ENCODE data around the gene CRTAP. TPM values are rescaled to one million over a fixed set of nuclear protein-coding genes. Genes with fewer than 3 reads are reported as not detected.

Gene CRTAP
- total RNA-seq, 6 donors from 2014 or later, result 75.4 to 235 (median 119) TPM

GRCh38 chr3:33165372-33165771, 51.6 kb downstream of the CRTAP start:
- no peaks in the 10 kb centered on the region for H3K27me3 ChIP-seq
- DNase-seq (no peak), ATAC-seq (ENCODE audit: low FRiP score in 2 of 2) (no peak)
- 74 to 76% methylated on average over 1 of the region's 1 CpG for WGBS, 2 donors
- TF ChIP-seq POLR2A (IDR thresholded peaks at IDR 0.05) (no peak), POLR2AphosphoS5 (IDR thresholded peaks at IDR 0.05) (no peak), EP300 (IDR thresholded peaks at IDR 0.05) (no peak), CTCF (IDR thresholded peaks at IDR 0.05) (no peak)
- no peak overlapping the region for H3K27ac ChIP-seq
- no peaks in the 10 kb centered on the region for H3K9me3 ChIP-seq
- no peaks in the 10 kb centered on the region for H3K36me3 ChIP-seq
- H3K4me3 ChIP-seq, result no peak overlapping the region
- no peaks in the 10 kb centered on the region for H3K4me1 ChIP-seq

- 80 to 81% methylated on average over 2 of the region's 2 CpGs for WGBS, 2 donors
- TF ChIP-seq POLR2A (IDR thresholded peaks at IDR 0.05), result no peak
- no peak for TF ChIP-seq EP300 (IDR thresholded peaks at IDR 0.05)
- TF ChIP-seq CTCF (IDR thresholded peaks at IDR 0.05), result no peak
- TF ChIP-seq POLR2AphosphoS5 (IDR thresholded peaks at IDR 0.05), result no peak
- DNase-seq (no peak), ATAC-seq (ENCODE audit: low FRiP score in 2 of 2) (no peak)
- Histone ChIP-seq H3K27ac (no peak overlapping the region), H3K4me3 (no peak overlapping the region), H3K4me1 (no peaks in the 10 kb centered on the region), H3K36me3 (no peaks in the 10 kb centered on the region), H3K27me3 (no peaks in the 10 kb centered on the region), H3K9me3 (no peaks in the 10 kb centered on the region)
Measured at GRCh38 chr3:33166095-33166494, 52.3 kb downstream of the CRTAP start.

- H3K27ac ChIP-seq, result no peak overlapping the region
- DNase-seq (no peak), ATAC-seq (ENCODE audit: low FRiP score in 2 of 2) (no peak)
- H3K36me3 ChIP-seq, result no peaks in the 10 kb centered on the region
- 83 to 88% methylated on average over 1 to 3 of the region's 3 CpGs for WGBS, 2 donors
- no peaks in the 10 kb centered on the region for H3K4me1 ChIP-seq
- TF ChIP-seq POLR2AphosphoS5 (IDR thresholded peaks at IDR 0.05) (no peak), CTCF (IDR thresholded peaks at IDR 0.05) (no peak), EP300 (IDR thresholded peaks at IDR 0.05) (no peak), POLR2A (IDR thresholded peaks at IDR 0.05) (no peak)
- no peaks in the 10 kb centered on the region for H3K27me3 ChIP-seq
- no peaks in the 10 kb centered on the region for H3K9me3 ChIP-seq
- no peak overlapping the region for H3K4me3 ChIP-seq
Measured at GRCh38 chr3:33167284-33167683, 53.5 kb downstream of the CRTAP start.

- no peaks in the 10 kb centered on the region for H3K9me3 ChIP-seq
- DNase-seq, result no peak
- no peak overlapping the region for H3K4me3 ChIP-seq
- ATAC-seq (ENCODE audit: low FRiP score in 2 of 2), result no peak
- H3K36me3 ChIP-seq, result no peaks in the 10 kb centered on the region
- no peaks in the 10 kb centered on the region for H3K4me1 ChIP-seq
- no peaks in the 10 kb centered on the region for H3K27me3 ChIP-seq
- H3K27ac ChIP-seq, result no peak overlapping the region
- 71 to 77% methylated on average over 3 of the region's 3 CpGs for WGBS, 2 donors
- TF ChIP-seq CTCF (IDR thresholded peaks at IDR 0.05), result no peak
- TF ChIP-seq EP300 (IDR thresholded peaks at IDR 0.05), result no peak
- no peak for TF ChIP-seq POLR2A (IDR thresholded peaks at IDR 0.05)
- TF ChIP-seq POLR2AphosphoS5 (IDR thresholded peaks at IDR 0.05), result no peak
Measured at GRCh38 chr3:33167716-33168336, 54.0 kb downstream of the CRTAP start.

- no peak for TF ChIP-seq POLR2AphosphoS5 (IDR thresholded peaks at IDR 0.05)
- no peak for TF ChIP-seq EP300 (IDR thresholded peaks at IDR 0.05)
- no peak for TF ChIP-seq CTCF (IDR thresholded peaks at IDR 0.05)
- TF ChIP-seq POLR2A (IDR thresholded peaks at IDR 0.05), result no peak
Measured at GRCh38 chr3:33170531-33170930, 56.7 kb downstream of the CRTAP start.

More at GRCh38 chr3:33170531-33170930, 56.7 kb downstream of the CRTAP start:
- H3K27me3 ChIP-seq, result no peaks in the 10 kb centered on the region
- no peak overlapping the region for H3K4me3 ChIP-seq
- ATAC-seq (ENCODE audit: low FRiP score in 2 of 2), result no peak
- DNase-seq, result no peak
- H3K36me3 ChIP-seq, result no peaks in the 10 kb centered on the region
- no peak overlapping the region for H3K27ac ChIP-seq
- H3K4me1 ChIP-seq, result no peaks in the 10 kb centered on the region
- no peaks in the 10 kb centered on the region for H3K9me3 ChIP-seq
- WGBS, 2 donors, result 88 to 94% methylated on average over 2 to 6 of the region's 6 CpGs
